Measurements from ENCODE around the gene PSMB2.

The PSMB2 gene

DNA sequence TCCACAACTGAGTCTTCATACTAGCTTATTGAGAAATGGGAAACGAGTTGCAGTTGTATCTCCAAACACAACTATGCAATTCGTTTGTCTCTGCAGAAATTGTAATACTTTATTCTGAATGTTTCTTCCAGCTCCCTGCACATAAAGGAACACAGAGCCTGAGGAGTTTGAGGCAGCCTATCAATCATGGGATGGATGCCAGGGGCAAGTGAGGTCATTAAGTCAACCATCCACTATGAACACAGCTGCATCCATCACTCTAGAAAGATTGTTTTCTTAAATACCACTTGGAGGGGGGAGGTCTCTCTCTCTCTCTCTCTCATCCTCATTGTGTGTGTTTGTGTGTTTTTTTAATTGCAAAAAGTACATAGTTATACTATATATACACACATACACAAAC lies 2.9 kb upstream of the PSMB2 start:
- no peak for DNase-seq (ENCODE audit: low spot score)

DNA sequence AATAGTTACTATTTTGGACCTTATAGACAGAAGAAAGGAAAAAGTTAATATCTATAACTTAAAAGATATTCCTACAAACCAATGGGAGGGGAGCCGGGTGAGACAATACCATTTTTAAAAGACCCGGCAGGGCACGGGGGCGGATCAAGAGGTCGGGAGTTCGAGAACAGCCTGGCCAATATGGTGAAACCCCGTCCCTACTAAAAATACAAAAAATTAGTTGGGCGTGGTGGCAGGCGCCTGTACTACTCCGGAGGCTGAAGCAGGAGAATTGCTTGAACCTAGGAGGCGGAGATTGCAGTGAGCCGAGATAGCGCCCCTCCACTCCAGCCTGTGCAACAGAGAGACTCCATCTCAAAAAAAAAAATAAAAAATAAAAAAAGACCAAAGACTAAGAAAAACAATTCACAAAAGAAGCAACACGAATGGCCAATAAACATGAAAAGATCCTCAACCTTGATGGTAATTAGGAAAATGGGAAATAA lies 1.2 kb upstream of the PSMB2 start:
- no peak for DNase-seq (ENCODE audit: low spot score)

DNA sequence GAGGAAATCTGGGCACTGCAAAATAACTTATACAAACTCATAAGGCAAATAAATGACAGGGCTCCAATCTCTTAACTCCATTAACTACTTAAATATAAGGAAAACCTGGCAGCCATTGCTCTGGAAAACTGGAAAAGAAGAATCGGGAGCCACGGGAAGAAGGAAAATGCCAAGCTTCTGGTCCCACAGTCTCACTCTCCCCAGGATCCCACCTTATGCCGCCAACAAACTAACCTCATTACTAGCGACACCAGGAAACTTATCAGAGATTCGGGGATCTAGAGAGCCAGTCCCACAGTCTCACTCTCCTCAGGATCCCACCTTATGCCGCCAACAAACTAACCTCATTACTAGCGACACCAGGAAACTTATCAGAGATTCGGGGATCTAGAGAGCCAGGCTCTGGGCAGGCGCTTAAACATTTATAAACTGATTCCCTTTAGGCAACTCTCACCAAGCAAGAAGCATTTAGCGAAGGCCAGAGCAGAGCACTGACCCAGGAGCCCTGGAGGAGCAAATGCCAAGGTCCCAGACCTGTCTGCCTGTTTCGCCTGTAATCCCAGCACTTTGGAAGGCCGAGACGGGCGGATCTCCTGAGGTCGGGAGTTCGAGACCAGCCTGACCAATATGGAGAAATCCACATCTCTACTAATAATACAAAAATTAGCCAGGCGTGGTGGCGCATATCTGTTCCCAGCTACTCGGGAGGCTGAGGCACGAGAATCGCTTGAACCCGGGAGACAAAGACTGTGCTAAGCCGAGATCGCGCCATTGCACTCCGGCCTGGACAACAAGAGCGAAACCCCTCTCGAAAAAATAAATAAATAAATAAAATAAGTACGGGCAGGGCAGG lies 720 bp downstream of the PSMB2 start:
- no peak for DNase-seq (ENCODE audit: low spot score)

DNA sequence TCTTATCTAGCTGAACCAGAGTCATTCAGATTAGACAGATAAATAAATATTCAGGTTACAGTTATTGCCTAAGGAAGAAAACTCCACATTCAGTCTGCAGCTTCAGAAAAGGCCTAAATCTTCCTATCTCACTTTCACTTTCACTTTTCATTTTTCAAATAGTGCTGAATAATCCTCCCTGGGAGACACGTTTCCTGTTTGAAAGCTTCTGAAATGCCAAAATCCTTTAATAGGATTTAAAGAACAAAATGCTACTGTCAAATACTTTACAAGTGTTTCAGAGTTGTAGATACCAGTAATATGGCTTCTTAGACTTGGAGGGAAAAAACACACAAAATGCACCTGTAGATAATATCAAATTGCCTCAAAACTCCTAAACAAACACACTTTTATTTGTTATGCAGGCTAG lies 3.9 kb downstream of the PSMB2 start:
- DNase-seq (ENCODE audit: low spot score): no peak

DNA sequence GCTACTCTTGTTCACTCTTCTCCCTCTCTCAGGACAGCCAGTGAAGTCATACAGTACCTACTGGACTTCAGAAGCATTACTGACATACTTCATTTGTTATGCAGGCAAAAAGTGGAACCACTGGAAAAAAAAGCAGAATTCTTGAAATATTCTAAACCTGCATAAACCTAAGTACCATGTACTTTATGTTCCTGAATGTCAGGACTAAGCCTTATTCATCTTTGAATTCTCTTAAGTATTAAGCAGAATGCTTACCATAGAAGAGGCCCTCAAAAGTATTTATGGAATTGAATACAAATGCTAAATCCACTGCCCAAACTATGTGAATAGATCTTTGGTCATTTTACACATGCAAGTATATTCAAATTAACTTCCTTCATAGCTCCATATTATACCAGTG lies 7.8 kb downstream of the PSMB2 start:
- DNase-seq (ENCODE audit: low spot score): no peak

DNA sequence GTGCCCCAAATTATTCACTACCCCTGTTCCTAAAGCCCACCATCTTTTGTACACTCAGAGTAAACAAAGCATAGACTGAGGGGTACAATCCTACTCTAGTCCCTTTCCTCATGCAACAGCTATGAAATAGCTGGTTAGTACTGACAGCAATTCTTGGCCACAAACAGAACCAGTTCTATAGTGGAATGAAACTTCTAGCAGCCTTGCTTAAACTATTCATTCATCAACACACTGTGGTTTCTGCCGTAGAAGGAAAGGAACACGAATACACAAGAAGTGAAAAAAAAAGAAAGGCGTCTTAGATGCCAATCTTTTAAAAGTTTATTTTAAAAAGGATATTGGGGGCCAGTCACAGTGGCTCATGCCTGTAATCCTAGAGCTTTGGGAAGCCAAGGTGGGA lies 9.9 kb downstream of the PSMB2 start:
- no peak for DNase-seq (ENCODE audit: low spot score)

DNA sequence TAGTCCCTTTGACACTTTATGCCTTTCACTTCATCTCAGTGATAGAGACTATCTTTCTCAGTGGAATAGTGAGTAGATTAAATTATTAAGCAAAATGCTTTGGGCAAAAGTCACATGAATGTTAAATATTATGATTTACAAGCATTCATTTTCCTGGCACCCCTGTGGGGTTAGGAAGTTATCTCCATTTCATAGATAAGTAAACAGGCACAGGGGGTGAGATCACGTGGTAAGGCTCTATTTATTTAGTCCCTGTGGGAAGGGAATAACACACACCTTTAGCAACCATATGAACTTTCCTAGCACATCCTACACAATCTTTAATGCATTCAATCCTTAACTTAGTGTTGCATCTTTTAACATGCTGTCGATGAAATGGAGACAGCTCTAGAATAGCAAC lies 12.3 kb downstream of the PSMB2 start:
- no peak for DNase-seq (ENCODE audit: low spot score)

DNA sequence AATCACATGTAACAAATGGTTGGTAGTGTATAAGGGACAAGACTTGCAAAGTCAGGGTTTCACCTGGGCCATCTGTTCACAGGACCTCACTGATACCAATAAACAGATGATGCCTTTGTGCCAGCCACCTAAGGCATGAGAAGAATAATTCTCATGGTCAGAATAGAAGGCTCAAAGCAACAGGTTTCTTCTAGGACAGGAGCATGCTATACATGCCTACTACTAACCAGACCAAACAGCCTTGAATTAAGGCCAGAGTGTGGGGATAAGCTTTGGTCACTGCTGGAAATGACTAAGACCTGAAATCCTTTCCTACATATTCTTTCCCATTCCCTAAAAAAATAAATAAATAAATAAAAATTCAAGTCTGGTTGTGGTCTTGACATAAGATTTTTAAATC lies 17.5 kb downstream of the PSMB2 start:
- no peak for DNase-seq (ENCODE audit: low spot score)

DNA sequence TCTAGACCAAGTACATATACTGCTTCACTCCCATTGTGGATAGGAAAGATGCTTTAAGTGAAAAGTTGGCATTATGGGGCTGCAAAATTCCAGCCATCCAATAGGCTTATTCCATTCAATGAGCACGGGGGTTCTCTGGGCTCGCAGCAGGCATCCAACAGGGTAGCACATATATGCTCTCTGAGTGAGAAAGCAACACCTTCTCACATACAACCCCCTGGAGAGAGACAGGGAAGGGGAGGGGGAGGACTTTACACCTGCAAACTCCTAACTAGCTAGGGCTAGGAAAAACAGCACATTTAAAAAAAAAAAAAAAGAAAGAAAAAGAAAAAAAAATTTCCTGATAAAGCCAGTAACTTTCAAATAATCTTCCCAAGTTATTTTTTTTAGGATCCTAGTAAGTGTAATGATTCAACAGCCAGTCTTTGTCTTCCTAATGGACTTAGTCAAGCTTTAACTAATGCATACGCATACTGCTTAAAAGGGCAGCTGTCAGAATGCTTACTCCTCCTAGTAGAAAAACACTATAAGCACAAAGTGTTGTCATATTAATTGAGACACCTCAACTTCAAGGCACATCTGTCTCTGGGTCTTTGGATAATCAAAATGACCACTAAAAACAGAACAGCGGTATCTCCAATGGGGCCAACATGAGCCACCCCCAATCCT lies 18.7 kb downstream of the PSMB2 start:
- no peak for DNase-seq (ENCODE audit: low spot score)

DNA sequence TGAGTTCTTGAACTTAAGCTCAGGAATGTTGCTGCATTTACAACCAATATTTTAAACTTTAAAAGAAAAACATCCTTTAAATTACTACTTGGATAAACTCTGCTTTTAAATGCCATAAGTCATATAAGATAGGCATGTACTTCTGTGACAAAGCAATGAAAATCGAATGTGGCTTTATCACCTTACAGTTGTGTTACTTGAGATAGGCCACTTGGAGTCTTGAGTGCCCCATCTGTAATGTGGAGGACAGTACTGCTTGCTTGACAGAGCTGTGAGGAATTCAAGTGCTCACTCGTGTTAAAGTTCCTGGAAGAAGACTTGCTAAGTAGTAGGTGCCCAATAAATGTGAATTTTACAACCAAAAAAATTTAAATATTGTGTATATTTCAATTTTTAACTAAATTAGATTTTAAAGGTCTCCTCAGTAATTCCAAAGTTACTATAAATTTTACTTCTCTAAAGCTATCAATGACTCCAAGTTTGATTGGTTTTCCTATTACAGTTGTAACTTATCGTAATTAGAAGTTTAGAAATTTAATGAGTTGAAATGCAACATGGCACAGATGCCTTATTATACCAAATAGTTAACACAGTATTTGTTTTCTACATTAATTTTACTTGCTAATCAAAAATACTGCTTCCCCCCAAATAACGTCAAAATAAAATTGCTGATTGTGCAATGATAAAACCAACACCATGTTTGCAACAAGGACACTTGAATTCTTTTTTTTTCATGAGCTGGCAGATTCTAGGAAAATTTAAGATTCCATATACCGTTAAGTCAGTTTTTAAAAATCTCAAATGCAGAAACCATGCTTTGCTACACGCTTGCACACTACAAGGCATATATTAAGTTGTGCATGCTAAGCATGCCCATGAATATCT lies 21.8 kb downstream of the PSMB2 start:
- no peak for DNase-seq (ENCODE audit: low spot score)

DNA sequence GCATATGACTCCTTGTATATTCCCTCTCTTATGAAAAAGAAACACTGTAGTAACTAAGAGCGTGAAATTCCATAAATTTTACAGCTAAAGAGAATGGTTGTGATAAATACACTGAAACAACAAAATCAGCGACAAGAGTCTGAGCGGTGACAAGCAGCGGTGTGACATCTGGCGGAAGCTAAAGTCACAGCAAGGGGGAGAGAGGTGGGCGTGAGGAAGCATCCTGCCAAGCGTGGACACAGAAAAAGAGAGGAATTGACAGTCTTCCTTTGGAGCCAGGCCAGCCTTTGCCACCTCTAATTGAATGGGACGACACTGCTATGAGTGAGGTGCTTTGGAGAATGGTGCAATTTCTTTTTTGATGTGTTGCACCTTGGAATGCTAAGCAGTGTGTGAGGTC lies 25.9 kb downstream of the PSMB2 start:
- no peak for DNase-seq (ENCODE audit: low spot score)

DNA sequence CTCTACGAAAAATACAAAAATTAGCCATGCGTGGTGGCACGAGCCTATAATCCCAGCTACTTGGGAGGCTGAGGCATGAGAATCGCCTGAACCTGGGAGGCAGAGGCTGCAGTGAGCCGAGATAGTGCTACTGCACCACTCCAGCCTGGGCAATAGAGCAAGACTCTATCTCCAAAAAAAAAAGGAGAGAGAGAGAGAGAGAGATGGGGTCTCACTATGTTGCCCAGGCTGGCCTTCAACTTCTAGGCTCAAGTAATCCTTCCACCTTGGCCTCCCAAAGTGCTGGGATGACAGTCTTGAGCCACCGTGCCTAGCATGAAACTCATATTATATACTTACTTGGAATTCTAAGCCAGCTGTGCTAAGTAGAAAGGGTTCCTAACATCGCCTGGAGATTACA lies 29.7 kb downstream of the PSMB2 start:
- DNase-seq (ENCODE audit: low spot score): no peak

DNA sequence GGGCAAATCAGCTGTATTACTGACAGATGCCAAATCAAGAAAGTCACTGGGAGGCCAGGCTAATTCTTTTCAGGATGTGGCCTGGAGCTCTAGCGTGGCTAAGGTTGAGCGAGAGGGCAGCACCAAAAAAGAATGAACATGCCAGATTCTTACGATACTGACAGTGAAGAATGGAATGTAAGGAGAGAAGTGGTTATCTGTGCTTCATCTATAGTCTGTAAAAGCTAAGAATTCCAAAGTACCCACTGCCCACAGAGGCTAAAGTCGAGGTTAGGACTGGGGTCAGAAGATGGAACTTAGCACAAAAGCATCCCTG lies 35.5 kb downstream of the PSMB2 start:
- no peak for DNase-seq (ENCODE audit: low spot score)

DNA sequence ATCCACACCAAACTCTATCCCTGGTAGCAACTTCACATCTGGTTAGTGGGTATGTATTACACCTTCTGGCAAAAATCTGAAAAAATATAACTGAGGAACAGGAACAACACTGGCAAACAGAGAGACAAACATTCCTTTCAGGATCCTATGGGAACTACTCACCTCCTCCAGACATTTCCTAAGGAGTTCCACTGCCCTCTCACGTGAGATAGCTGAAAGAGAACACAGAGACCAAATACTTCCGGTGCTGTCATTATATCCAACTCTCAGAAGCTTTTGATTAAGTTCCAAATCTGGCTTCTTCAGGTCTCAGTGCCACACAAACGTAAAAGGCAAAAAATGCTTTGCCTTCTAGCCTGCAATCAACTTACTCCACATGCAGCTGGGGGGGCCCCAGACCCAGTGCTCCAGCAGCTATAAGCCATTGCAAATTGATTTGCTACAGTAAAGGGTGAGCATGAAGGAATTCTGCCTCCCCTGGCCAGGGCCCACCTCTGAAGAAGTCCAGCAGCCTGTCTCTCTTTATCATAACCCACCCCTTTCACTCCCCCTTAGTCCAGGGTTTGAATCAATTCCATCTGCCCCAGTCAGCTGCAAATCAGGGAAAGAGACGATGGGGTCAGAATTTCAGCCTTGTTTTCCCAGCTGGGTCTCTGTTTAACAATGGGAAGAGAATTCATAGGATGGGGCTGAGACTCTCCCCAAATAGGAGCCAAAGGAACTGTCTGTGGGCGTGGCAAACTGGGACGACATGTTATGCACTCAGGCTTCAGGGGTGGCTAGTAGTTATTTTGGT lies 36.1 kb downstream of the PSMB2 start:
- DNase-seq (ENCODE audit: low spot score): no peak

DNA sequence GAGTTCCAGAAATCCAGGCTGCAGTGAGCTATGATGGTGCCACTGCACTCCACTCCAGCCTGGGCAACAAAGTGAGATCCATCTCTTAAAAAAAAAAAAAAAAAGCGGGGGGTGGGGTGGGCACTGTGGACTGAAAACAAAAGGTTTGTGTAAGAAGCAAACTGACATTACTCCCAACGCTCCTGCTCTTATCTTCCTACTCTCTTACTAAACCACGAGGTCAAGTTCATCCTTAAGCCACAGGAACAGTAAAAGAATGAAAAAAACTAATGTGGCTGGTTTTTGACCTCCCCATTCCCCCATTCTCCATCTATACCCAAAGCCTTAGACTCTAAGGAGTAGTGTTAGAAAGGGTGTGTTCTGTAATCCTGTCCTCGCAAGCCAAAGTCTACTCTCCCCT lies 37.4 kb downstream of the PSMB2 start:
- no peak for DNase-seq (ENCODE audit: low spot score)

DNA sequence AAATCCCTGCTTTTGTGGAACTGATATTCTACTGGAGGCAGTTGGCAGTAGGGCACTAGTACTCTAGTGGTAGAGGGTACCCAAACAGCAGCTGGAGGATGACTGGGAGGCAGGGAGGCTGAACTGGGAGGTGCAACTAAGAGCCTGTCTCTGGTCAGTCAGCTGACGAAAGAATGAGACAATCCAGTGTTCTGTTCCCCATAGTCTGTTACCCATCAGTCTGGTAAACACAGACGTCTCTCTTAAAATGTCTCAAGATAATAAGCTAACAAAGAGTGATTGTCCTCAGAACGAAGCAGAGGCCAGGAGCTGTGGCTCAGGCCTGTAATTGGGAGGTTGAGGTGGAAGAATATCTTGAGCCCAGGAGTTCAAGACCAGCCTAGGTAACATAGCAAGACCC lies 37.9 kb downstream of the PSMB2 start:
- no peak for DNase-seq (ENCODE audit: low spot score)

DNA sequence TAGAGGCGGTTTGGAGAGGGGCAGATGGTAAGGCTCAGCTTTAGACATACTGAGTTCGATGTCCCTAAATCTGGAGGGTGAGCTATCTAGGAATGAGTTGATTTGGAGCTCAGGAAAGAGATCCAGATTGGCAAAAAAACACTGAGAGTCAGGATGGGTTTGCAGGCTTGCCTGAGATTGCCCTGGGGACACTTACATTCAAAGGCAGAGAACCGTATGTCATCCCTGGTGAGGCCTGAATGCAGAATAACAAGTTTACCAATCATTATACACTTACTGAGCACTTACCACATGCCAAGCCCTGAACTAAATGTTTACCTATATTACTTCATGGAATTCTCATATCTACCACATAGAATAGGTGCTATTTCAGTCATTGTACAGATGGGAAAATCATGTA lies 40.7 kb downstream of the PSMB2 start:
- DNase-seq (ENCODE audit: low spot score): no peak

DNA sequence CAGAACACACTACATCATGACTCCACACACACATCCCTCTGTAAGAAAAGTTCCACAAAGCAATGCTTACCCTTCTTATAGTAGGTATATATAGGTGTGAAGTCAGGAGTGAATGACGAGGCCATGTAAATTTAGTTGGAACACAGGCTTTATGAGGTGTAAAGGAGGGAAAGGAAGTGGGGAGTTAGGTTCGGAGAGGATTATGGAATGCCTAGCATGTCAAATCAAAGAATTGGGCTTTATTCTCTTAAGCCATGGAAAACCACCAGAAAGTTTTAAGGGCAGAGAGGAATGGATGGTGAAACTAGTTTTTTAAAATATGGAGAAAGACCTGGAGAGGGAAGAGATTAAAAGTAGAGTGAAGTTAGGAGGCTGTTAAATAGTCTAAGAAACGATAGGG lies 41.9 kb downstream of the PSMB2 start:
- no peak for DNase-seq (ENCODE audit: low spot score)

DNA sequence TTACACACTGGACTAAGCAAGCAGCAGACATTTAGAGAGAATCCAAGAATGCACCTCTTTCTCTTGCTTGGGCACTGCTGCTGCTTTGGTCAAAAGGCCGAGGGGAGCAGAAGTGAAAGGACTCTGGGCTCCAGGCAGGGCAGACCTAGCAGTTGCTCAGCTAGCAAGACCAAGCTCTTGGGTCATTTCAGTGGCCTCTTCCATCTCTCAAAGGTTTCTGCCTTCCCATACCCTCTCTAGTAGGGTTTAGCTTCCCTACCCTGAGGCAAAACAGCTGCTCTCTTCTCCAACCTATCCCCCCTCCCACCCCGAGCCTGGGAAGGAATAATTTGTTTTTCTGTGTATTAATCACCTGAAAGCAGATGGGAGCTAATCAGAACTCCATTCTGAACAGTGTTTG lies 42.4 kb downstream of the PSMB2 start:
- DNase-seq (ENCODE audit: low spot score): no peak

DNA sequence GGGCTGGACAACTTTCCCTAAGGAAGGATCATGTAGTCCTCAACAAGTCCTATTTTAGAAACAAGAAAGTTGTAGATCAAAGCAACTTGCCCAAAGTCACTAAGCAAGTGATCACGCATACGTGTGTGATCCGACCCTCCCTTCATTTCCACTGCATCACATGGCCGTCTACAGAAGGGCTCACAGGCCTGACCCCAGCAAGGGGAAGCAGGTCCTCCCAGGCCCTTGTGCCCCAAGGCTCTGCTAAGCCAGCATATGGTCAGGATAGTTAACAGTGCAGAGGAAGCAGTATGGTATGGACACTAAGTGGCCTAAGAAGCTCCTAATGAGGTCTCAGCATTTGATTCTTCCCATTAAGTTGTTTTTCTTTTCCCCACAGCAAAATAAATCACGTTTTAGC lies 43.5 kb downstream of the PSMB2 start:
- DNase-seq (ENCODE audit: low spot score): no peak

DNA sequence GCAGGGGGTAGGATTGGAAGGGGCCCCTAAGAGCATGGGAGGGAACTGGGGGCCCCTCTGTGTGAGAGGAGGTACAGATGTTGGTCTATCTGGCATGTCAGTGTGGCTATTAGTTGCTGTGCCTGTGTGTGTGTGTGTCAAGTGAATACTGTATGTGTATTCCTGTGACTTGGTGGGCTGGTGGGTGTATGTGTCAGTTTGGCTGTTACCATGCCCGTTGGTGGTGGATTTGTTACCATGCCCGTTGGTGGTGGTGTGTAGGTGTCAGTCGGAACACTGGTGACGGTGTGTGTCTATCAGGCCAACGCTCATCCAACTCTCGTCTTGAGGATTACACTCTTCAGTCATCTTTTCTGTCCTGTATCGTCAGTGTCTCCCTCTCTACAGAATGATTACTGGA lies 45.6 kb downstream of the PSMB2 start:
- DNase-seq (ENCODE audit: low spot score): no peak
